NCI-H146 treated with DMSO at 0.1 percent for 48 hours (cell line): ENCODE data around the gene ASPN.

Experiments
- DNase-seq: peaks from one replicate; lab custom pipeline; 2025; ENCODE audit not compliant: unreplicated experiment; lab: John Stamatoyannopoulos, UW

The ASPN gene

GRCh38 chr9:92482329-92482728 lies at the start of gene ASPN:
TSS of gene ASPN (minus strand) at chr9:92482506.
- no peak for DNase-seq

GRCh38 chr9:92530893-92531292 lies 48.6 kb upstream of the ASPN start:
- no peak for DNase-seq

- DNase-seq, result no peak
Observed at GRCh38 chr9:92529124-92529523, 46.8 kb upstream of the ASPN start.

- no peak for DNase-seq
Observed at GRCh38 chr9:92528522-92528849, 46.2 kb upstream of the ASPN start.

GRCh38 chr9:92527832-92528521 lies 45.7 kb upstream of the ASPN start:
- no peak for DNase-seq

GRCh38 chr9:92527291-92527828 lies 45.1 kb upstream of the ASPN start:
- DNase-seq, result no peak

GRCh38 chr9:92525306-92525705 lies 43.0 kb upstream of the ASPN start:
- DNase-seq, result no peak

GRCh38 chr9:92524881-92525280 lies 42.6 kb upstream of the ASPN start:
- no peak for DNase-seq

GRCh38 chr9:92522983-92523970 lies 41.0 kb upstream of the ASPN start:
- no peak for DNase-seq

GRCh38 chr9:92520837-92521236 lies 38.5 kb upstream of the ASPN start:
- DNase-seq, result no peak

- no peak for DNase-seq
Observed at GRCh38 chr9:92518199-92518598, 35.9 kb upstream of the ASPN start.

GRCh38 chr9:92517046-92517445 lies 34.7 kb upstream of the ASPN start:
- no peak for DNase-seq

GRCh38 chr9:92516521-92516920 lies 34.2 kb upstream of the ASPN start:
- no peak for DNase-seq

GRCh38 chr9:92514635-92515034 lies 32.3 kb upstream of the ASPN start:
- no peak for DNase-seq

- no peak for DNase-seq
Observed at GRCh38 chr9:92513349-92513748, 31.0 kb upstream of the ASPN start.

GRCh38 chr9:92512622-92513021 lies 30.3 kb upstream of the ASPN start:
- DNase-seq, result no peak

GRCh38 chr9:92510747-92511146 lies 28.4 kb upstream of the ASPN start:
- no peak for DNase-seq

- no peak for DNase-seq
Observed at GRCh38 chr9:92509050-92509449, 26.7 kb upstream of the ASPN start.

GRCh38 chr9:92508018-92508820 lies 25.9 kb upstream of the ASPN start:
- no peak for DNase-seq

GRCh38 chr9:92507496-92507895 lies 25.2 kb upstream of the ASPN start:
- no peak for DNase-seq

GRCh38 chr9:92507005-92507404 lies 24.7 kb upstream of the ASPN start:
- no peak for DNase-seq
